K562 (cell line): ENCODE data around the gene HYOU1. TPM values are rescaled to one million over a fixed set of nuclear protein-coding genes. Genes with fewer than 3 reads are reported as not detected.

ENCODE experiments used
- CREB1 ChIP-seq, 2 experiments: sonication (generic) in 1 of 2; formaldehyde crosslinking in 1 of 2; IDR thresholded peaks; 2 replicates each; pipeline versions ENCODE4 v1.6.1 to v1.8.0; 2012 to 2022; ENCODE audit warnings: inconsistent platforms in 1 of 2, mild to moderate bottlenecking in 1 of 2, missing genetic modification reagents in 1 of 2, moderate library complexity in 1 of 2
- CREB3L1 ChIP-seq: fragments of 450-650 bp; IDR thresholded peaks from 2 replicates; pipeline ENCODE4 v1.6.1; 2014; ENCODE audit warnings: low read depth, mild to moderate bottlenecking, moderate library complexity, borderline replicate concordance
- FOS ChIP-seq: IDR thresholded peaks from 3 replicates; pipeline ENCODE4 v1.6.1; 2011; ENCODE audit not compliant: insufficient read length; ENCODE audit errors: extremely low read depth
- GABPB1 ChIP-seq: sonication (generic); formaldehyde crosslinking; IDR thresholded peaks from 2 replicates; pipeline ENCODE4 v1.8.0; 2022; ENCODE audit warnings: mild to moderate bottlenecking, missing genetic modification reagents
- HDAC1 ChIP-seq, 2 experiments: fragments of 450-650 bp; IDR thresholded peaks; 2 replicates each; pipeline ENCODE4 v1.6.1; 2016 to 2017; ENCODE audit warnings: inconsistent platforms in 1 of 2, mild to moderate bottlenecking in 1 of 2, moderate library complexity in 1 of 2
- NFYB ChIP-seq: IDR thresholded peaks from 2 replicates; pipeline ENCODE4 v1.6.1; 2011; ENCODE audit warnings: mild to moderate bottlenecking, moderate library complexity; ENCODE audit not compliant: insufficient read length; ENCODE audit errors: extremely low read depth
- NONO ChIP-seq, 2 experiments: fragments of 200-400 bp in 1 of 2; fragments of 450-650 bp in 1 of 2; formaldehyde crosslinking in 1 of 2; IDR thresholded peaks; 2 replicates each; pipeline ENCODE4 v1.6.1; 2017; ENCODE audit warnings: low read depth in 2 of 2, mild to moderate bottlenecking in 2 of 2, moderate library complexity in 2 of 2, low read length in 1 of 2
- POLR2B ChIP-seq: fragments of 450-650 bp; IDR thresholded peaks from 2 replicates; pipeline ENCODE4 v1.6.1; 2018; ENCODE audit warnings: low read depth; ENCODE audit not compliant: partially characterized antibody
- RBFOX2 ChIP-seq: fragments of 200-400 bp; formaldehyde crosslinking; IDR thresholded peaks from 2 replicates; pipeline ENCODE4 v1.6.1; 2017; ENCODE audit warnings: low read depth, mild to moderate bottlenecking, low read length, moderate library complexity
- SMARCC2 ChIP-seq: fragments of 450-650 bp; IDR thresholded peaks from 2 replicates; pipeline ENCODE4 v1.6.1; 2017; ENCODE audit warnings: antibody characterized with exemption, moderate library complexity, mild to moderate bottlenecking, low read depth
- SRF ChIP-seq, 2 experiments: fragments of 250-450, 450-650 bp in 1 of 2; sonication (Bioruptor Pico) in 1 of 2; sonication (generic) in 1 of 2; formaldehyde crosslinking; IDR thresholded peaks; 2 replicates each; pipeline versions ENCODE4 v1.5.0 to v1.5.1; 2020 to 2022; ENCODE audit warnings: mild to moderate bottlenecking in 1 of 2, missing genetic modification reagents in 1 of 2
- SRSF1 ChIP-seq: fragments of 200-400 bp; formaldehyde crosslinking; IDR thresholded peaks from 2 replicates; pipeline ENCODE4 v1.6.1; 2017; ENCODE audit warnings: mild to moderate bottlenecking, low read depth, low read length, moderate library complexity
- TEAD1 ChIP-seq, 2 experiments: fragments of 450-650 bp in 1 of 2; sonication (generic) in 1 of 2; formaldehyde crosslinking; IDR thresholded peaks; 2 replicates each; pipeline versions ENCODE4 v1.4.0 to v1.8.0; 2020 to 2022; ENCODE audit warnings: mild to moderate bottlenecking in 2 of 2, missing genetic modification reagents in 1 of 2
- XRCC5 ChIP-seq: fragments of 200-400 bp; formaldehyde crosslinking; IDR thresholded peaks from 2 replicates; pipeline ENCODE4 v1.6.1; 2017; ENCODE audit warnings: low read depth, mild to moderate bottlenecking, low read length
- ZNF695 ChIP-seq: fragments of 450-650 bp; formaldehyde crosslinking; IDR thresholded peaks from 2 replicates; pipeline ENCODE4 v1.4.0; 2020; ENCODE audit warnings: mild to moderate bottlenecking, moderate library complexity
- ZSCAN32 ChIP-seq: fragments of 450-650 bp; formaldehyde crosslinking; IDR thresholded peaks from 2 replicates; pipeline ENCODE4 v1.4.0; 2020; ENCODE audit warnings: mild to moderate bottlenecking, moderate library complexity
- polyA plus RNA-seq, 8 experiments: library from polyadenylated mRNA; depleted of rRNA in 4 of 8; stranded (reverse) in 5 of 8; unstranded in 3 of 8; fragments of >200 nt; fragmentation: Nextera tagmentation in 2 of 8; fragmentation: Illumina TruSeq in 1 of 8; extraction: Ambion mirVana in 2 of 8; extraction: Trizol in 1 of 8; gene quantifications; 2 replicates each; pipeline versions ENCODE4 v1.2.1 to v1.2.3, GENCODE V29; 2011 to 2014; ENCODE audit warnings: inconsistent platforms in 1 of 8, missing spikeins in 1 of 8
- total RNA-seq, 7 experiments: library from RNA; depleted of rRNA in 6 of 7; stranded (reverse); fragments of >200 nt in 6 of 7; fragmentation: Illumina TruSeq in 2 of 7; extraction: Trizol in 2 of 7; gene quantifications; 2 replicates each; pipeline versions ENCODE4 v1.2.1 to v1.2.3, GENCODE V29; 2011 to 2021; ENCODE audit warnings: low replicate concordance in 1 of 7
- TF ChIP-seq, protein P1 (sequence below): fragments of 450-650 bp; conservative IDR thresholded peaks from 2 replicates; pipeline ENCODE4 v1.6.1; 2016; ENCODE audit warnings: missing genetic modification characterization, low read depth, mild to moderate bottlenecking, missing compliant biosample characterization, moderate library complexity
- TF ChIP-seq, protein P2 (sequence below): sonication (generic); formaldehyde crosslinking; IDR thresholded peaks from 2 replicates; pipeline ENCODE4 v1.8.1; 2023; ENCODE audit warnings: mild to moderate bottlenecking, missing genetic modification reagents
- TF ChIP-seq, protein P3 (sequence below), 2 experiments: IDR thresholded peaks in 1 of 2; conservative IDR thresholded peaks in 1 of 2; 2 replicates each; pipeline ENCODE4 v1.6.1; 2016; ENCODE audit warnings: low read depth in 2 of 2, mild to moderate bottlenecking in 1 of 2, missing compliant biosample characterization in 1 of 2, missing genetic modification characterization in 1 of 2, moderate library complexity in 1 of 2

The HYOU1 gene
- total and polyA plus RNA-seq, 9 of the 15 experiments (the other 6 are each of a cell fraction or from before 2014, with no cell fraction given): 19.5 to 197 (median 128) TPM

GRCh38 chr11:119095066-119095880 lies 38.3 kb upstream of the HYOU1 start (continued):
- TF ChIP-seq, protein P1, sequence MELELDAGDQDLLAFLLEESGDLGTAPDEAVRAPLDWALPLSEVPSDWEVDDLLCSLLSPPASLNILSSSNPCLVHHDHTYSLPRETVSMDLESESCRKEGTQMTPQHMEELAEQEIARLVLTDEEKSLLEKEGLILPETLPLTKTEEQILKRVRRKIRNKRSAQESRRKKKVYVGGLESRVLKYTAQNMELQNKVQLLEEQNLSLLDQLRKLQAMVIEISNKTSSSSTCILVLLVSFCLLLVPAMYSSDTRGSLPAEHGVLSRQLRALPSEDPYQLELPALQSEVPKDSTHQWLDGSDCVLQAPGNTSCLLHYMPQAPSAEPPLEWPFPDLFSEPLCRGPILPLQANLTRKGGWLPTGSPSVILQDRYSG: no peak
- TF ChIP-seq SMARCC2 (no peak; the same call in 1 of the 2 replicates), XRCC5 (peak; percentile 81), FOS (peak; percentile 90), CREB3L1 (peak; percentile 69; the same call in 1 of the 2 replicates), SRSF1 (peak; percentile 63; the same call in 1 of the 2 replicates), NONO (IDR thresholded peaks at IDR 0.05; ENCODE audit: low read depth in 2 of 2, low read length in 1 of 2) (peak; percentile 78 to 100; a peak in 3 of 4 replicates), GABPB1 (CRISPR knock-in tag) (peak; percentile 92), ZNF695 (CRISPR knock-in tag) (no peak), SRF (CRISPR knock-in tag; IDR thresholded peaks at IDR 0.05) (peak in 1 of 2 experiments; percentile 9; a peak in 1 of 4 replicates), RBFOX2 (peak; percentile 97), HDAC1 (IDR thresholded peaks at IDR 0.05) (peak in 1 of 2 experiments; percentile 84; a peak in 2 of 4 replicates), CREB1 (IDR thresholded peaks at IDR 0.05) (peak; percentile 51; the same call in 1 of the 2 replicates), CREB1 (CRISPR knock-in tag; IDR thresholded peaks at IDR 0.05) (peak; percentile 70; the same call in 1 of the 2 replicates), NFYB (peak; percentile 99), POLR2B (peak; percentile 100), ZSCAN32 (CRISPR knock-in tag) (no peak), TEAD1 (CRISPR knock-in tag; IDR thresholded peaks at IDR 0.05) (peak in 1 of 2 experiments; percentile 78; a peak in 2 of 4 replicates)
- TF ChIP-seq, protein P2, sequence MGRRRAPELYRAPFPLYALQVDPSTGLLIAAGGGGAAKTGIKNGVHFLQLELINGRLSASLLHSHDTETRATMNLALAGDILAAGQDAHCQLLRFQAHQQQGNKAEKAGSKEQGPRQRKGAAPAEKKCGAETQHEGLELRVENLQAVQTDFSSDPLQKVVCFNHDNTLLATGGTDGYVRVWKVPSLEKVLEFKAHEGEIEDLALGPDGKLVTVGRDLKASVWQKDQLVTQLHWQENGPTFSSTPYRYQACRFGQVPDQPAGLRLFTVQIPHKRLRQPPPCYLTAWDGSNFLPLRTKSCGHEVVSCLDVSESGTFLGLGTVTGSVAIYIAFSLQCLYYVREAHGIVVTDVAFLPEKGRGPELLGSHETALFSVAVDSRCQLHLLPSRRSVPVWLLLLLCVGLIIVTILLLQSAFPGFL (CRISPR knock-in tag): peak; percentile 98
- TF ChIP-seq, protein P3, sequence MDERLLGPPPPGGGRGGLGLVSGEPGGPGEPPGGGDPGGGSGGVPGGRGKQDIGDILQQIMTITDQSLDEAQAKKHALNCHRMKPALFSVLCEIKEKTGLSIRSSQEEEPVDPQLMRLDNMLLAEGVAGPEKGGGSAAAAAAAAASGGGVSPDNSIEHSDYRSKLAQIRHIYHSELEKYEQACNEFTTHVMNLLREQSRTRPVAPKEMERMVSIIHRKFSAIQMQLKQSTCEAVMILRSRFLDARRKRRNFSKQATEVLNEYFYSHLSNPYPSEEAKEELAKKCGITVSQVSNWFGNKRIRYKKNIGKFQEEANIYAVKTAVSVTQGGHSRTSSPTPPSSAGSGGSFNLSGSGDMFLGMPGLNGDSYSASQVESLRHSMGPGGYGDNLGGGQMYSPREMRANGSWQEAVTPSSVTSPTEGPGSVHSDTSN (CRISPR knock-in tag; IDR thresholded peaks at IDR 0.05; ENCODE audit: low read depth): 0 out of 2 replicates have a peak, but pooled peaks have one; percentile 16
- TF ChIP-seq, protein P3 (tag; conservative IDR thresholded peaks at IDR 0.05; ENCODE audit: low read depth): no peak; the same call in none of the 2 replicates
